Ectodermal cell (in vitro differentiated cells): Measurements from ENCODE around the gene ATG10.

Experiments used
- H3K27ac ChIP-seq: 2 replicates; pipeline ENCODE4 v1.7.0; 2013; ENCODE audit warnings: mild to moderate bottlenecking, low read depth, low read length; ENCODE audit not compliant: insufficient read depth, poor library complexity, severe bottlenecking
- H3K27me3 ChIP-seq: 2 replicates; pipeline ENCODE4 v1.7.0; 2013; ENCODE audit warnings: mild to moderate bottlenecking, low read length; ENCODE audit not compliant: insufficient read depth, control insufficient read depth, poor library complexity, severe bottlenecking
- H3K36me3 ChIP-seq: one replicate; pipeline ENCODE4 v1.7.0; 2013; ENCODE audit warnings: low read length; ENCODE audit not compliant: control insufficient read depth, insufficient read depth
- H3K4me1 ChIP-seq: one replicate; pipeline ENCODE4 v1.7.0; 2013; ENCODE audit warnings: low read length; ENCODE audit not compliant: control insufficient read depth, insufficient read depth
- H3K4me3 ChIP-seq: 2 replicates; pipeline ENCODE4 v1.7.0; 2013; ENCODE audit warnings: low read depth, low read length, control low read depth; ENCODE audit not compliant: insufficient read depth
- H3K9me3 ChIP-seq: 2 replicates; pipeline ENCODE4 v1.7.0; 2013; ENCODE audit warnings: mild to moderate bottlenecking, low read length, moderate library complexity; ENCODE audit not compliant: control insufficient read depth
- WGBS, 2 experiments: methylation state at CpG; one replicate each; pipeline ENCODE4 v1.1.7; 2013; ENCODE audit warnings: missing lambda C conversion rate in 2 of 2; 5-methylcytosine and 5-hydroxymethylcytosine counted together

Gene ATG10

DNA sequence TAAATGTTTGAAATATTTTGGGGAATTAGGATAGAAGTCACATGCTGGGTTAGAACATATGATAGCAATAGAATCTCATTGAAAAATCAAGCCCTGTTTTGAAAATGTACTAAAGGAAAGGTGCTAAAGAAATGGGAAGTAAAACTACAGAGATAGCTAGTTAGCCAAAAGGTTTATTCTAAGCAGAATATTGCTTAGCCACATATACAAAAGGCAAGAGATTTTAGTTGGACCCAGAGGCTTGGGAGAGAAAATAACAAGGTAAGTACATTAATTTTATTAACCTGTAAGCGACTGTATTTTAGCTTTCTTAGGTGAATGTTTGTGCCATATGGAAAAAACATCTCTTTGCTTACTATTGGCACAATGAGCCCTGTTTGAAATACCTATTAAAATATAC is 198.1 kb downstream of the ATG10 start:
- no peaks in the 10 kb centered on the region for H3K36me3 ChIP-seq
- 100% methylated on average over 1 of the region's 1 CpG; no CpG with 5 or more reads in 1 of the 2 experiments for WGBS, 2 experiments

DNA sequence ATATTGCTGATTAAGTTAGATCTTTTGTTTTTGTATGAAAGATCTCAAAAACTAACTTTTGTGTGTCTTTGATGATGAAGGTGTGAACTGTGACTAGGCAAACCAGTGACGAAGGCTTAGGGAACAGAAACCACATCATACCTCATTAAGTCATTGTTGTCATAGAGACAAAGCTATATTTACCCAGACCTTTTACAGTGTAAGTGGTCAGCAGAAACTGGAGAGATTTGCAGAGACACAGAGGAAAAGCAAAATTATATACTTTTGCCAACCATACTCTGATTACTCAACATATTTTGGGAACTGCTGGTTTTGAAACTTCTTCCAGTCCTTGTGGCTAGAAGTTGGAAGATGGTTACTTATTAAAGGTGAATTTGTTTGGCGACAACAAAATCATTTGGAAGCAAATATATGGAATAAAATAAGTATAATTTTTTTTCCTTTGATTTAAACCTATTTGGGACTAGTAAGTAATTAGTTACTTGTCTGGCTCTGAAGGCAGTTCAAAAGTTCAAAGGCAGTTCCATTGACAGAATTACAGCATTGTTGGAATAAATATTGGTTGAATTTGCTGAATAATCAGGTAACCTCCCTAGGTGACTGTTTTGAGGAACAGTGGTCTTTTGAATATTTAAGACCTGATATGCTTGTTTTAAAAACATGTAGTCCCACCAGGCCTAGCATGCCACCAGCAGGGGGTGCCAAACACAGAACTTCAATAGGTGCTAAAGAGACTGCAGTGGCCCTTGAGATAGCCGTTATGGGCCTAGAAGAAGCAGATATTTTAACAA is 202.5 kb downstream of the ATG10 start:
- WGBS, 2 experiments: 72 to 80% methylated on average over 3 of the region's 3 CpGs
- H3K36me3 ChIP-seq: no peaks in the 10 kb centered on the region
- no peaks in the 10 kb centered on the region for H3K4me1 ChIP-seq
- H3K27ac ChIP-seq: no peak overlapping the region
- H3K27me3 ChIP-seq: no peaks in the 10 kb centered on the region
- no peaks in the 10 kb centered on the region for H3K9me3 ChIP-seq
- H3K4me3 ChIP-seq: no peak overlapping the region

More for the DNA sequence above, 198.1 kb downstream of the ATG10 start:
- Histone ChIP-seq H3K27ac (no peak overlapping the region), H3K4me3 (no peak overlapping the region), H3K9me3 (no peaks in the 10 kb centered on the region), H3K4me1 (peaks cover 1% of the 10 kb centered on the region), H3K27me3 (no peaks in the 10 kb centered on the region)

DNA sequence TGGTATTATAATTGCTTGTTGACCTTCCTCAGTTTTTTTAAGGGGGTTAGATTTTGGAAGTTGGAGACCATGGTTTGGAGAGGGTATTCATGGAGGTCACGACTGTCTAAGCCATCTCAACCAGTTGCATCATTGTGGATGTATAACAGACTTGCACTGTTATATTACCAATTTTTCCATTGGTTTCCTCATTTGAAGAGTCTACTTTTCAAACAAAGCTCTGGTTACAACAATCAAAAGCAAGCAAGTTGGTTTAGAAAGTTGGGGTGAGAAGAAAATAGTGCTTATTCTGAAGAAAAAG is 203.0 kb downstream of the ATG10 start:
- H3K36me3 ChIP-seq: no peaks in the 10 kb centered on the region
- H3K9me3 ChIP-seq: no peaks in the 10 kb centered on the region
- no peaks in the 10 kb centered on the region for H3K27me3 ChIP-seq
- H3K4me1 ChIP-seq: no peaks in the 10 kb centered on the region
- no peak overlapping the region for H3K4me3 ChIP-seq
- WGBS, 2 experiments: 90 to 100% methylated on average over 1 of the region's 1 CpG
- H3K27ac ChIP-seq: no peak overlapping the region

DNA sequence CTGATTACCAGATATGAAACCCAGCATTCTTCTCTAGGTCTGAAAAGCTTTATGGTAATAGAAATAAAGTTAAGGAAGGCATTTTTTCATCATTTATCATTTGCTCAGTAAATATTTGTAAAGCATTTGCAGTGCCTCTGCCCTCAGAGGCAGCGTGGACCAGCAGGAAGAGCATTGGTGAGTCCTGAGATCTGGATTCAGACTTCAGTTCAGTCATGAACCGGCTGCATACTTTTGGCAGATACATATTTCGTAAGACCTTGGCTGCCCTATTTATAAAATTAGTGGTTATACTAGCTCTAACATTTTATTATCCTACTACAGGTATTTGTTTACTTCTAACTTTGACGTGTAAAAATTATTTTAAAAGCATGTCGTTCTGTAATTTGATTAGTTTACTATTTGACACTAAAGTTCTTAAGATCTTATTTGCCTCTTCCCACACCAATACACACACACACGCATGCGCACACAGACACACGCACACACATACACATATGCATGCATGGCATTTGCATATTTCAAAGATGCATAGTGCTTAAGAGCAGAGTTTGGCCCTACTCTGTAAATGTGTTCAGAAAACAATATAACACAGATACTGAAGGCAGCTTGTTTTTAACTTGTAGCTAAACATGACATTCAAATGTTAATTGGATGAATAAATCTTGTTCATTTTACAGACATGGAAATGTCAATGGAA is 204.4 kb downstream of the ATG10 start:
- Histone ChIP-seq H3K36me3 (no peaks in the 10 kb centered on the region), H3K4me3 (no peak overlapping the region), H3K27me3 (no peaks in the 10 kb centered on the region), H3K4me1 (no peaks in the 10 kb centered on the region), H3K9me3 (no peaks in the 10 kb centered on the region), H3K27ac (no peak overlapping the region)
- 93 to 97% methylated on average over 5 to 7 of the region's 8 CpGs for WGBS, 2 experiments

DNA sequence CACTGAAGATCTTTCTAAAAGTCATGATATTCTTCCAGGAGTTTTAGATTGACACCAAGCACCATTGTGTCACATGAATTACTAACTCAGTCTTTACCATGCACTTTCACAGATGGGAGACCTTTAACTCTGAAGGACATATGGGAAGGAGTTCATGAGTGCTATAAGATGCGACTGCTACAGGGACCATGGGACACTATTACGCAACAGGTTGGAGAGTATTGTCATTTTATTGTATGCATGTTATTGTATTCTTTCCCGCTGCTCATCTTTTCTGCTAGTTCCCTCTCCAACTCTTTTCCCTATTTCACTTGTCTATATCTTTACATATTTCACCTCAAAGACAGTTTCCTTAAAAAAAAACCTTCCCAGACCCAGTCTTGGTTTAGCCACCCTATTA is 206.6 kb downstream of the ATG10 start:
- 94 to 97% methylated on average over 3 of the region's 3 CpGs for WGBS, 2 experiments
- H3K36me3 ChIP-seq: no peaks in the 10 kb centered on the region
- H3K27ac ChIP-seq: no peak overlapping the region
- H3K9me3 ChIP-seq: no peaks in the 10 kb centered on the region
- H3K27me3 ChIP-seq: no peaks in the 10 kb centered on the region
- no peak overlapping the region for H3K4me3 ChIP-seq
- no peaks in the 10 kb centered on the region for H3K4me1 ChIP-seq

DNA sequence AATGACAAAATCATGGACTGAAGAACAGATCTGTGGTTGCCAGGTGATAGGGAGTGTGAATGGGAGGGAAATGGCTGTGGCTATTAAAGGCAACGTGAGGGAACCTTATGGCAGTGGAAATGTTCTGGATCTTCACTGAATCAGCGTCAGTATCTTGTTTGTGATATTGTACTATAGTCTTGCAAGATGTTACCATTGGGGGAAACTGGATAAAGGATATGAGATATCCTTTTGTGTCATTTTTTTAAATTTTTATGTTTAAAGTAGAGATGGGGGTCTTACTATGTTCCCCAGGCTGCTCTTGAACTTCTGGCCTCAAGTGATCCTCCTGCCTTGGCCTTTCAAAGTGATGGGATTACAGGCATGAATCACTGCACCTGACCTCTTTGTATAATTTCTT is 210.8 kb downstream of the ATG10 start:
- H3K36me3 ChIP-seq: no peaks in the 10 kb centered on the region
- no peaks in the 10 kb centered on the region for H3K9me3 ChIP-seq
- H3K27me3 ChIP-seq: no peaks in the 10 kb centered on the region
- 90 to 98% methylated on average over 2 of the region's 2 CpGs for WGBS, 2 experiments
- H3K4me3 ChIP-seq: no peak overlapping the region
- H3K4me1 ChIP-seq: no peaks in the 10 kb centered on the region
- H3K27ac ChIP-seq: no peak overlapping the region

DNA sequence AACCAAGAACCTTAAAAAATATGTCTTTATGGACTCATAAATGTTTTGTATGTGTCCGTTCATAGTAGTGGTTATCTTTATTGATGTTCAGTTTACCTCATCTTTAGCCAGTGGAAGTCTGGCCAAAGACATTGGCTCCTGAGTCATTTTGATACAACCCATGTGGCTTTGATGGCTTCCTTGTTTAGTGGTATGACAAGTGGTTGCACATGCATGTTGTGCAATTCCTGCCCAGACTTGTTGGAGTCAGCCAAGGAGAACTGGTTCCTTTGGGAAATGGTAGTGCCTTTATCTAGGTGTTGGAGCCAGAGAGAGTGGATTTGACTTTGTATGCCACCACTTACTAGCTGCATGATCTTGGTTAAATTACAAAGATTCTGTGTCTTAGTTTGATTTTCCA is 212.0 kb downstream of the ATG10 start:
- no peak overlapping the region for H3K4me3 ChIP-seq
- WGBS, 2 experiments: 83 to 94% methylated on average over 1 of the region's 1 CpG
- no peaks in the 10 kb centered on the region for H3K36me3 ChIP-seq
- no peaks in the 10 kb centered on the region for H3K9me3 ChIP-seq
- H3K27ac ChIP-seq: no peak overlapping the region
- no peaks in the 10 kb centered on the region for H3K4me1 ChIP-seq
- H3K27me3 ChIP-seq: no peaks in the 10 kb centered on the region

DNA sequence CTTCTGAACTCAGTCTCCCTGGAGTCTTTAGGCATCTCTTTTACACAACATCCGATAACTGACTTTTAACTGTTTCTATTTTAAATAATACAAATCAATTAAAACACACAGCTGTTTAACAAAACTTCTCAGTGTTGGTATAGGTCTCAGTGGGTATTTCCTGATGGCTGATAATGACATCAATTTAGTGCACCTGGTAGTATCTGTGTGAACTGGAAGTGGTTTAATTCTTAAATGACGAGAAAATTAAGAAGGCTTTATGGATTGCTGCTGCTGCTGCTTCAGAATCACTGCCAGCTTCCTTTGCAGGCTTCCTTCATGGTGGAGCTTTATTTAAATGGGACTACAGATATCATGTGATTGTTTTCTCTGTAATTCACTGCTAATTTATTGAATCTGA is 214.0 kb downstream of the ATG10 start:
- Histone ChIP-seq H3K4me3 (no peak overlapping the region), H3K9me3 (no peaks in the 10 kb centered on the region), H3K27me3 (no peaks in the 10 kb centered on the region), H3K36me3 (no peaks in the 10 kb centered on the region), H3K27ac (no peak overlapping the region), H3K4me1 (no peaks in the 10 kb centered on the region)
- 84 to 100% methylated on average over 2 of the region's 2 CpGs for WGBS, 2 experiments

DNA sequence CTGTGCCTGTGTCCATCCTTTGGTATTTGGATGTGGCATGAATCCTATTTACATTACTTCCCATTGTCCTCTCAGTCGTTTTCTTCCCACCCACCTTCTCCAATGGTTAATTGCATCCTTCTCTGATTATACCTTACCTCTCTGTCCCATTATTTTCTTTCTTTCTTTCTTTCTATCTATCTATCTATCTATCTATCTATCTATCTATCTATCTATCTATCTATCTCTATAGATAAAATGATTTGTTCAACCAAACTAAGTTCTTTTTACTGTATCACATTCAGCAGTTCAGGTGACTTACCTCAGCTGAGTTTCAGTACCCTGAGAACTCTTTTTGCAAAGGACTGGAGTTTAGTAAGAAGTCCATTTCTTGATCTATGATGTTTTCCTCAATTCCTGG is 225.7 kb downstream of the ATG10 start:
- Histone ChIP-seq H3K36me3 (no peaks in the 10 kb centered on the region), H3K27me3 (no peaks in the 10 kb centered on the region), H3K4me1 (no peaks in the 10 kb centered on the region), H3K9me3 (no peaks in the 10 kb centered on the region), H3K4me3 (no peak overlapping the region), H3K27ac (no peak overlapping the region)
- 75 to 88% methylated on average over 1 of the region's 1 CpG for WGBS, 2 experiments

DNA sequence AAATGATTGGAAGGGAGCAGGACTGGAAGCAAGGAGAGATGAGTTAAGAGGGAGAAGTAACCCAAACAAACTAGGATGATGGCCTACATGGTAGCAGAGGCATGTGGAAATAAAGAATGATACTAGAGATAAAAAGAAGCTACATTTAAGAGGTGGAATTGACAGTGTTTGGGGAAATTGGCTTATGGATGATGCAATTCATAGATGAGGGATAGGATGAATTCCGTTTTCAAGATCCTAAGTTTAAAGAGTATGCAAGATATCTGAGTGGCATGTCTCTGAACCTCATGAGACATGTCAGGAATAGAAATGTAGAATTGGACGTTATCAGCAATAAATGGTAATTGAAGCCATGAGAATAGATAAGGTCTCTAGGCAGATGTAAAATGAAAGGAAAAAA is 232.7 kb downstream of the ATG10 start:
- Histone ChIP-seq H3K36me3 (no peaks in the 10 kb centered on the region), H3K27me3 (no peaks in the 10 kb centered on the region), H3K4me3 (no peak overlapping the region), H3K27ac (no peak overlapping the region), H3K9me3 (no peaks in the 10 kb centered on the region), H3K4me1 (no peaks in the 10 kb centered on the region)
- 94 to 96% methylated on average over 2 of the region's 2 CpGs for WGBS, 2 experiments
